Measurements from ENCODE around the gene ZC3H14.

The ZC3H14 gene

DNA sequence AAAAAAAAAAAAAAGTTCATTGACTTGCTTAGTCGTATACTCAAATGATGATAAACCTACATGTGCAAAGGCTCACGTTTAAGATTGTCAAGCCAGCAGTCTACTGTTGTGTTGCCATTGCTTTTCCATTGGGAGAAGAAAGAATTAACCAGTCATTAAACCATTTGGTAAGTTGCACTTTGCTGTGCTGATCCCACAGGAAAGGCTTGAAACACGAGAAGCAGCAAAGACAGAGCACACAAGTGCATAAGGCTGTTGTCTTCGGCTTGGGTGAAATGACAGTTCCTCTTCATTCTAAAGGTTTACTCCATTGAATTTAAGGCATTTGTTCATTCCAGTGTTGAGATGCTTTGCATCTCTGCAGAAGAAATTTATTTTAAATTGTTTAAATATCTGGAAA is 50.1 kb downstream of the ZC3H14 start:
- H3K36me3 ChIP-seq (replicated peaks), result peaks cover 22% of the 10 kb centered on the region
- TF ChIP-seq, protein P1, sequence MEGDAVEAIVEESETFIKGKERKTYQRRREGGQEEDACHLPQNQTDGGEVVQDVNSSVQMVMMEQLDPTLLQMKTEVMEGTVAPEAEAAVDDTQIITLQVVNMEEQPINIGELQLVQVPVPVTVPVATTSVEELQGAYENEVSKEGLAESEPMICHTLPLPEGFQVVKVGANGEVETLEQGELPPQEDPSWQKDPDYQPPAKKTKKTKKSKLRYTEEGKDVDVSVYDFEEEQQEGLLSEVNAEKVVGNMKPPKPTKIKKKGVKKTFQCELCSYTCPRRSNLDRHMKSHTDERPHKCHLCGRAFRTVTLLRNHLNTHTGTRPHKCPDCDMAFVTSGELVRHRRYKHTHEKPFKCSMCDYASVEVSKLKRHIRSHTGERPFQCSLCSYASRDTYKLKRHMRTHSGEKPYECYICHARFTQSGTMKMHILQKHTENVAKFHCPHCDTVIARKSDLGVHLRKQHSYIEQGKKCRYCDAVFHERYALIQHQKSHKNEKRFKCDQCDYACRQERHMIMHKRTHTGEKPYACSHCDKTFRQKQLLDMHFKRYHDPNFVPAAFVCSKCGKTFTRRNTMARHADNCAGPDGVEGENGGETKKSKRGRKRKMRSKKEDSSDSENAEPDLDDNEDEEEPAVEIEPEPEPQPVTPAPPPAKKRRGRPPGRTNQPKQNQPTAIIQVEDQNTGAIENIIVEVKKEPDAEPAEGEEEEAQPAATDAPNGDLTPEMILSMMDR (IDR thresholded peaks at IDR 0.05; ENCODE audit: low read depth, low read length, missing control alignments), result no peak
- DNase-seq, result no peak
- H3K4me3 ChIP-seq (ENCODE audit: low read depth, low read length), result no peak overlapping the region
- in situ Hi-C loops (cut with HindIII; ENCODE audit: low pct_ligation_motif_present, low sequenced_read_pairs), result no loop called here
- H3K27ac ChIP-seq, result peak overlapping the region; percentile 77
- H3K27me3 ChIP-seq (replicated peaks), result no peaks in the 10 kb centered on the region

DNA sequence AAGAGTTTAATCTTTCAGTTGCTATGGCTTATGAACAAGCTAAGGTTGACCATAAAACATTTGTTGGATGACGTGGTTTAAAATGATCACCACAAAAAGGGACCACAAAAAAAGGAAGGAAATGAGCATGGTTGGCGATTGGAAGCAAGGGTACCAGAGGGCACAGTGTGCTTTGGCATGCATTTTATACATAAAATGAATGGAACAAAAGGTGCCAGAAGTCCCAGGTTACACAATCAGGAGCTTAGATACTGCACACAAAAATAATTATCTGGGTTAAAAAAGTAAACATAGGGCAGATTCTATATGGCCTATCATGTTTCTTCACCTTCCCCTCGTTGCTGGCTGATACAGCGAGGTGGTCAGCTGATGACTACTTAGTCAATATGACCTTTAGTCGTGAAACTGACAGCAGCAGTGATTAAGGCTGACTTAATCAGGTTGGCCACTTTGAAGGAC is 50.7 kb downstream of the ZC3H14 start:
- in situ Hi-C loops (cut with HindIII; ENCODE audit: low pct_ligation_motif_present, low sequenced_read_pairs), result no loop called here
- TF ChIP-seq, protein P1 (IDR thresholded peaks at IDR 0.05; ENCODE audit: low read depth, low read length, missing control alignments), result no peak
- Histone ChIP-seq H3K27ac (peak overlapping the region; percentile 77), H3K4me3 (ENCODE audit: low read depth, low read length) (no peak overlapping the region), H3K27me3 (replicated peaks) (no peaks in the 10 kb centered on the region), H3K36me3 (replicated peaks) (peaks cover 17% of the 10 kb centered on the region)
- peak; percentile 38 for DNase-seq

DNA sequence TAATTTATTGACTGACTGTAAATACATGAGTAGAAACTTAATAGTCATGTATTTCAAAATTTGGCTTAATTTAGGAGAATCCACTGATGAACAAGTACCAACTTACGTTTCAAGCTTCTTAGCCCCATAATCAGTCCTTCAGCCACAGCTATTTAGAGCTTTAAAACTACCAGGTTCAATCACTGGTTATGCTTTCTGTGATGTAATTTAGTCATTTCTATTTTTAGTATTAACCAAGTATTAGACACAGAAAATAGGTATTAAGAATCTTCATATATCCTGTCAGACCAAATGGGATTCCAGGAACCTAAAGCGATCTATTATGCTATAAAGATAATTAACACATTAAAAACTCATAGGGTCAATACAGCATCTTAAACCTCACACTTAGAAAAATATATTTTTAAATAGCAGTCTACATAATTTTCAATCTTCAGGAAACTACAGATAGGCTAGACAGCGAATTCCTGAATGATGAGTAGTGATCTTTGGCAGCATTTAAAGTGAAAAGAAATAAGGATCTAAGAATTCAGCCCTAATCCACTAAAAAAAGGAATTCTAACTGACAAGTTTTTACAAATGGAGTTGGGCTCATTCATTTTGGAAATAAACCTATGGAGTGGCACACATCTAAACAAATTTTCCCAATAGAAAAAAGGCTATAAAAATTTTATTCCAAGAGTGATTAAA is 51.5 kb downstream of the ZC3H14 start:
- in situ Hi-C loops (cut with HindIII; ENCODE audit: low pct_ligation_motif_present, low sequenced_read_pairs), result no loop called here
- peak overlapping the region; percentile 77 for H3K27ac ChIP-seq
- H3K36me3 ChIP-seq (replicated peaks), result peaks cover 13% of the 10 kb centered on the region
- TF ChIP-seq, protein P1 (IDR thresholded peaks at IDR 0.05; ENCODE audit: low read depth, low read length, missing control alignments), result no peak
- DNase-seq, result peak; percentile 45
- H3K27me3 ChIP-seq (replicated peaks), result no peaks in the 10 kb centered on the region
- H3K4me3 ChIP-seq (ENCODE audit: low read depth, low read length), result no peak overlapping the region

DNA sequence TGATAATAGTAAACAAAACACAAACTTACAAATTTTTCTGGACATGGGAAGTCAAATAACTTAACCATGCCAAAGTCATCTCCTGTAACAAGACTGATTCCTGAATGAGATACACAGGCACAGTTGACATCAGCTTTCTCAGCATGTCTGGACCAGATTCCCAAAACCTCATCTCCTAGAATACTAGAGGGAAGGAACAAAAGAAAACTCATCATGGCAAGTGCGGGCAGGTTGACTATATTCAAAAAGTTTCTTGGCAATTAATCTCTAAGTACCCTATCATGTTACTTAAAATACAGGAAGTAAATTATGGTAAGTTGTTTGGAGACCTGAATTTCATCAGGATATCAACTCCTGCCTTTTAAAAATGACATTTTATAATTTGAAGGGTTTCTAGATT is 53.9 kb downstream of the ZC3H14 start:
- in situ Hi-C loops (cut with HindIII; ENCODE audit: low pct_ligation_motif_present, low sequenced_read_pairs), result no loop called here
- H3K36me3 ChIP-seq (replicated peaks), result peaks cover 2% of the 10 kb centered on the region
- no peak overlapping the region for H3K4me3 ChIP-seq (ENCODE audit: low read depth, low read length)
- no peaks in the 10 kb centered on the region for H3K27me3 ChIP-seq (replicated peaks)
- no peak overlapping the region for H3K27ac ChIP-seq
- TF ChIP-seq, protein P1 (IDR thresholded peaks at IDR 0.05; ENCODE audit: low read depth, low read length, missing control alignments), result no peak
- no peak for DNase-seq

DNA sequence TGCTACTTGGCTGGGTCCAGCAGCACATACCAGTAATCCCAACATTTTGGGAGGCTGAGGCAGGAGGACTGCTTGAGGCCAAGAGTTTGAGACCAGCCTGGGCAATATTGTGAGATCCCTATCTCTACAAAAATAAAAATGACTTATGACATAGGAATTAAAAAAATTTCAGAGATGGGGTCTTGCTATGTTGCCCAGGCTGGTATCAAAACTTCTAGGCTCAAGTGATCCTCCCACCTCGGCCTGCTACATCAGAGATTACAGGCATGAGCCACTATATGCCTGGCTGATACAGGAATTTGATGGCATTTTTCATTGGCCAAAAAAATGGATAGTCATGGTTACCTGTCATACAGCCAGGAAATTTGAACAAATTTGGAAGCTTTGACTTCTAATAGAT is 54.6 kb downstream of the ZC3H14 start:
- Histone ChIP-seq H3K4me3 (ENCODE audit: low read depth, low read length) (no peak overlapping the region), H3K27ac (no peak overlapping the region), H3K36me3 (replicated peaks) (peaks cover 2% of the 10 kb centered on the region), H3K27me3 (replicated peaks) (no peaks in the 10 kb centered on the region)
- no peak for DNase-seq
- in situ Hi-C loops (cut with HindIII; ENCODE audit: low pct_ligation_motif_present, low sequenced_read_pairs), result no loop called here
- TF ChIP-seq, protein P1 (IDR thresholded peaks at IDR 0.05; ENCODE audit: low read depth, low read length, missing control alignments), result no peak

DNA sequence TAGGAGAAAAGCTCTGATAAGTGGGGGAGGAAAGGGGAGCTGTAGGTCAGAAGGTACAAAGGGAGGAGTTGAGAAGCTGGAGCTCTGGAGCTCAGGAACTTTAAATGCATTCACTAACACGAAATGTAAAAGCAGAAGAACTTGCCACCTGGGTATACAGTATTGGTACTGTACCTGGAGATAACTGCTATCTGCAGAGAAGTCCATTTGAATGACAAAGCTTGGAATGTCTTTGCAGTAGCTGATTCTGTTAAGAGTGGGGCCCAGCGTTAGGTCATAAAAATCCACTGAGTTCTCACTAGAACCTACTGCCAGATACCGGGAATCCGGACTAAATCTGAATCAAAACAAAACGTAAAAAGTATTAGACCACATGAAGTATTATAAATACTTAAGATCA is 55.6 kb downstream of the ZC3H14 start:
- Histone ChIP-seq H3K36me3 (replicated peaks) (no peaks in the 10 kb centered on the region), H3K27me3 (replicated peaks) (no peaks in the 10 kb centered on the region), H3K27ac (no peak overlapping the region), H3K4me3 (ENCODE audit: low read depth, low read length) (no peak overlapping the region)
- DNase-seq, result no peak
- in situ Hi-C loops (cut with HindIII; ENCODE audit: low pct_ligation_motif_present, low sequenced_read_pairs), result no loop called here
- TF ChIP-seq, protein P1 (IDR thresholded peaks at IDR 0.05; ENCODE audit: low read depth, low read length, missing control alignments), result no peak

All from brain microvascular endothelial cell (primary cell).